Esophagus (tissue), 2 donors: ENCODE data around the gene RDH5. TPM values are rescaled to one million over a fixed set of nuclear protein-coding genes. Genes with fewer than 3 reads are reported as not detected.

ENCODE experiments used
- H3K27ac ChIP-seq, 2 donors: one replicate each; pipeline ENCODE4 v1.5.1; 2013; ENCODE audit warnings: low read depth in 2 of 2, mild to moderate bottlenecking in 2 of 2, inconsistent platforms in 1 of 2, low read length in 1 of 2, moderate library complexity in 1 of 2
- H3K27me3 ChIP-seq, 2 donors: one replicate each; pipeline ENCODE4 v1.6.1; 2013; ENCODE audit warnings: low read length in 2 of 2, control low read depth in 1 of 2, mild to moderate bottlenecking in 1 of 2; ENCODE audit not compliant: insufficient read depth in 2 of 2, control insufficient read depth in 1 of 2
- H3K36me3 ChIP-seq, 2 donors: one replicate each; pipeline ENCODE4 v1.6.1; 2013; ENCODE audit warnings: low read length in 1 of 2; ENCODE audit not compliant: control insufficient read depth in 2 of 2, insufficient read depth in 2 of 2
- H3K4me1 ChIP-seq, 2 donors: one replicate each; pipeline ENCODE4 v1.6.1; 2013; ENCODE audit warnings: low read length in 1 of 2; ENCODE audit not compliant: control insufficient read depth in 2 of 2, insufficient read depth in 2 of 2
- H3K4me3 ChIP-seq, 2 donors: one replicate each; pipeline ENCODE4 v1.5.1; 2013; ENCODE audit warnings: low read length in 2 of 2, mild to moderate bottlenecking in 2 of 2, low read depth in 1 of 2, moderate library complexity in 1 of 2
- H3K9me3 ChIP-seq, 2 donors: one replicate each; pipeline ENCODE4 v1.6.1; 2013; ENCODE audit warnings: mild to moderate bottlenecking in 2 of 2, low read depth in 1 of 2, low read length in 1 of 2, moderate library complexity in 1 of 2; ENCODE audit not compliant: control insufficient read depth in 2 of 2, insufficient read depth in 1 of 2
- WGBS, 2 donors: extraction: QIAGEN DNeasy Blood & Tissue Kit; methylation state at CpG; one replicate each; pipeline ENCODE4 v1.1.7; 2013; 5-methylcytosine and 5-hydroxymethylcytosine counted together
- polyA plus RNA-seq, 2 donors: library from polyadenylated mRNA; stranded (reverse); fragments of 200-250 nt; gene quantifications; one replicate each; pipeline ENCODE4 v1.2.3, GENCODE V29; 2013
- donor health status: healthy with polysubstance abuse.
- donor health status: Bipolar disorder and iron deficiency.

The RDH5 gene
- polyA plus RNA-seq, 2 donors, result 3.3 to 12.7 TPM

- no peaks in the 10 kb centered on the region for H3K27me3 ChIP-seq
- H3K36me3 ChIP-seq, result peaks cover 0 to 3% of the 10 kb centered on the region in 2 donors
- H3K4me3 ChIP-seq, result no peak overlapping the region
- 95 to 96% methylated on average over 4 of the region's 4 CpGs for WGBS, 2 donors
- no peaks in the 10 kb centered on the region for H3K4me1 ChIP-seq
- no peak overlapping the region for H3K27ac ChIP-seq
- no peaks in the 10 kb centered on the region for H3K9me3 ChIP-seq
These were observed 25.5 kb upstream of the RDH5 start for GRCh38 chr12:55694651-55695050.

GRCh38 chr12:55695349-55695748 lies 24.8 kb upstream of the RDH5 start:
- H3K4me1 ChIP-seq, result peaks cover 0 to 1% of the 10 kb centered on the region in 2 donors
- H3K9me3 ChIP-seq, result no peaks in the 10 kb centered on the region
- H3K4me3 ChIP-seq, result no peak overlapping the region
- peaks cover 0 to 3% of the 10 kb centered on the region in 2 donors for H3K36me3 ChIP-seq
- 75 to 78% methylated on average over 7 of the region's 7 CpGs for WGBS, 2 donors
- no peak overlapping the region for H3K27ac ChIP-seq
- no peaks in the 10 kb centered on the region for H3K27me3 ChIP-seq

- Histone ChIP-seq H3K27me3 (no peaks in the 10 kb centered on the region), H3K9me3 (no peaks in the 10 kb centered on the region), H3K36me3 (peaks cover 0 to 3% of the 10 kb centered on the region in 2 donors), H3K4me1 (peaks cover 0 to 7% of the 10 kb centered on the region in 2 donors), H3K4me3 (no peak overlapping the region), H3K27ac (no peak overlapping the region)
- 91 to 93% methylated on average over 6 of the region's 6 CpGs for WGBS, 2 donors
These were observed 24.1 kb upstream of the RDH5 start for GRCh38 chr12:55696141-55696540.

- no peak overlapping the region for H3K4me3 ChIP-seq
- WGBS, 2 donors, result 82 to 83% methylated on average over 19 of the region's 19 CpGs
- peaks cover 0 to 7% of the 10 kb centered on the region in 2 donors for H3K4me1 ChIP-seq
- no peak overlapping the region for H3K27ac ChIP-seq
- no peaks in the 10 kb centered on the region for H3K27me3 ChIP-seq
- H3K9me3 ChIP-seq, result no peaks in the 10 kb centered on the region
- H3K36me3 ChIP-seq, result peaks cover 0 to 3% of the 10 kb centered on the region in 2 donors
These were observed 23.3 kb upstream of the RDH5 start for GRCh38 chr12:55696796-55697462.

- no peaks in the 10 kb centered on the region for H3K9me3 ChIP-seq
- peaks cover 0 to 7% of the 10 kb centered on the region in 2 donors for H3K4me1 ChIP-seq
- H3K27me3 ChIP-seq, result no peaks in the 10 kb centered on the region
- WGBS, 2 donors, result 77 to 86% methylated on average over 6 to 7 of the region's 7 CpGs
- H3K4me3 ChIP-seq, result no peak overlapping the region
- H3K36me3 ChIP-seq, result peaks cover 0 to 3% of the 10 kb centered on the region in 2 donors
- H3K27ac ChIP-seq, result no peak overlapping the region
These were observed 22.5 kb upstream of the RDH5 start for GRCh38 chr12:55697686-55698085.

- WGBS, 2 donors, result 85 to 91% methylated on average over 16 of the region's 16 CpGs
- Histone ChIP-seq H3K27ac (no peak overlapping the region), H3K36me3 (peaks cover 0 to 3% of the 10 kb centered on the region in 2 donors)
These were observed 21.8 kb upstream of the RDH5 start for GRCh38 chr12:55698241-55698955.

GRCh38 chr12:55698965-55699364 lies 21.2 kb upstream of the RDH5 start:
- Histone ChIP-seq H3K4me3 (no peak overlapping the region), H3K4me1 (peaks cover 0 to 7% of the 10 kb centered on the region in 2 donors), H3K9me3 (no peaks in the 10 kb centered on the region), H3K27ac (no peak overlapping the region), H3K36me3 (peaks cover 0 to 3% of the 10 kb centered on the region in 2 donors), H3K27me3 (no peaks in the 10 kb centered on the region)
- WGBS, 2 donors, result 67 to 86% methylated on average over 1 of the region's 1 CpG

More at GRCh38 chr12:55698241-55698955, 21.8 kb upstream of the RDH5 start:
- no peaks in the 10 kb centered on the region for H3K9me3 ChIP-seq
- H3K27me3 ChIP-seq, result no peaks in the 10 kb centered on the region
- peaks cover 0 to 7% of the 10 kb centered on the region in 2 donors for H3K4me1 ChIP-seq
- no peak overlapping the region for H3K4me3 ChIP-seq

- no peaks in the 10 kb centered on the region for H3K9me3 ChIP-seq
- H3K27ac ChIP-seq, result no peak overlapping the region
- H3K27me3 ChIP-seq, result no peaks in the 10 kb centered on the region
- H3K4me3 ChIP-seq, result no peak overlapping the region
- H3K36me3 ChIP-seq, result peaks cover 0 to 3% of the 10 kb centered on the region in 2 donors
- 64 to 73% methylated on average over 5 of the region's 5 CpGs for WGBS, 2 donors
- peaks cover 0 to 7% of the 10 kb centered on the region in 2 donors for H3K4me1 ChIP-seq
These were observed 20.6 kb upstream of the RDH5 start for GRCh38 chr12:55699471-55700055.

GRCh38 chr12:55700255-55701018 lies 19.8 kb upstream of the RDH5 start:
- Histone ChIP-seq H3K27me3 (no peaks in the 10 kb centered on the region), H3K36me3 (peaks cover 0 to 3% of the 10 kb centered on the region in 2 donors), H3K4me1 (peaks cover 0 to 7% of the 10 kb centered on the region in 2 donors), H3K9me3 (no peaks in the 10 kb centered on the region), H3K27ac (no peak overlapping the region), H3K4me3 (no peak overlapping the region)
- WGBS, 2 donors, result 72 to 73% methylated on average over 21 of the region's 21 CpGs
